HG02981 (cell line): ENCODE results near the gene PRUNE2.
"Not testable (repeated sequence)": the region's sequence is repeated elsewhere in the genome, so short reads cannot be mapped to it uniquely, and the experiment has no call there.

ENCODE experiments used
- ATAC-seq: cut with Tn5 transposase; IDR thresholded peaks from one replicate; pipeline ENCODE4 v1.9.1; 2021; ENCODE audit warnings: mild to moderate bottlenecking, moderate library complexity; ENCODE audit not compliant: unreplicated experiment

PRUNE2 gene

DNA sequence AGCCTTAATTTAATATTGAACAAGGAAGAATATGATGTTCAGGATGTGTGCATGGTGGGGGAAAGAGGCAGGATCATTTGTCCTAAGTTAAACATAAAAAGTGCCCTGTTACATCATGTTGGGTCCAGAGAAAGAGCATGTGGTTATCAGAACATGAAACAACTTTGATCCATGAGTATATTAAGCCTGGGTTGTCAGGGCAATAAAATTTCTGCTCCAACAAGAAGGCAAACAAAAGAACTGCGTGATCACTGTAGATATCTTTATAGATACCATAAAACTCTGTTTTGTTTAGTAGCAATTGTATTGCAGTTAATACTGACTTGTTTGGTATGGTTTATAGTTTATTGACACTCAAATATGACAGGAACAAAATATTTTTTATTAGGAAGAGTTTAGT lies 106.4 kb downstream of the PRUNE2 start:
- no peak for ATAC-seq

DNA sequence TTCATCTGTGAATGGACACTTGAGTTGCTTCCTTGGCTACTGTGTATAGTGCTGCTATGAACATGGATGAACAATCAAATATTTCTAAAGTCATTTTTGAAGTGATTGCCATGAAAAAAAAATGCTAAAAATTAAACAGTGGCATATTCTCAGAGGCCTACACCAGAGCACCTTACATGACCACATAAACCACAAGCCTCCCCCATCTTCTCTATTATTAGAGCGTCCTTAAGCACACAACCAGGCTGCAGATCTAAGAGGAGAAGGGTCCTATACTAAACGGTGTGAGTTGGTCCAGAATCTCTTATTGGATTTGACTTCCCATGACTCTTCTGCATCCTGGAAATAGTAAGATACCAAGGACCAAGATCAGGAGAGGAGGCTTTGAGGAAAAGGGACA lies 107.4 kb downstream of the PRUNE2 start:
- ATAC-seq, result no peak

DNA sequence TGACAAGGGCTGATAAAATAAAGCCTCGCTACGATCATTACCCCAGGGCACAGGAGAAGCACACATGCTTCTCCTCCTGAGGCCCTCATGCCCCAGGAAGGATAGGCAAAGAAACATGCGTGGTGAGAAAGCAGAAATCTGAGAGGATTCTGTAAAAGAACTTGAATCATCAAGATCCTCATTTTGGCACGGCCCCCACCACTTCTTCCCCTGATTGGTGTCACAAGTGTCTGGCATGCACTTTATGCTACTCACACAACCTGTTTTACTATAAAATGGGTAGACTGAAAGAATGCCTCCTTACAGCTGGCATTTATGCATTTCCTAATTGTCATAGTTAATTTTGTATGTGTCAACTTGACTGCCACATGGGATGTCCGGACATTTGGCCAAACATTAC lies 109.6 kb downstream of the PRUNE2 start:
- no peak for ATAC-seq

DNA sequence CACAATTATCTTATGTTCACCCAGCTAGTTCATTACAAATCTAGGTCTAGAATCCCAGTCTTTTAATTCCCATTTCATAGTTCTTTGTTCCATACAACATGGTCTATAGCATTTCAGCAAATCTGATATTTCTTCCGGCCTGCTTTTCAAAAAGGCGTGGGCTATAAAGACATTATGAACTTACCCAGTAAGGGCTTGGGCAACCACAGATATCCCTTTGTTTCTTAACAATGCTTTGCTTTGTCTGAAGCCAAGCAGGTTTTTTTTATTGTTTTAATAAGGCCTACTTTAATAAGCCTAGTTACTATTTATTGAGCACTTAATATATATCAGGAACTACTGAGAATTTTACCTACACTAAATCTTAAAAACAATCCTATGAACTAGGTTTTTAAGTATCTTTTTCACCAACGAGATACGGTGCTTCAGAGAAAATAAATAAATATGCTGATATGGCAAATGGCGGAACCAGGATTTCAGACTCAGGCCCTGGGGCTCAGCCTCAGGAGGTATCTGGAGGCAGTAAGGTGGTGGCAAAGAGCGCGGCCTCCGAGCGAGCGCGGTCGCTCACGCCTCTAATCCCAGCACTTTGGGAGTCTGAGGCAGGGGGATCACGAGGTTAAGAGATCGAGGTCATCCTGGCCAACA lies 112.0 kb downstream of the PRUNE2 start:
- ATAC-seq, result no peak

DNA sequence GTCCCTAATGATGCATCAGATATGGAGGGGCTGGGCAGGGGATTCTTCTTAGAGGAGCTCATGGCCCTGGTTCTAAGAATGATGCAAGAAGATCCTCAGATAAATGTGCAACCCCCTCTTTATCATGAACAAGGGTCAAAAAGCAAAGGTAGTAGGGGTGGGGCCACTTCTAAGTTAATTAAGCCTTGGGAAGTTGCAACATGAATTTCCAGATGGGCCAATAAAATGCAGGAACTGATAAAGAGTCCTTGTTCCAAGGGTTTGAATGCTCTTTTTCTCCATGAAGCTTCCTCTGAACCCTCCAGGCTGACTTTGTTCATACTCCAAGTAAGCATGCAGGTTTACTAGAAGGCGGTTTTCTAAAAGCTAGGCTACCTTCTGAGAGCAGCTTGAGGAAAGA lies 116.1 kb downstream of the PRUNE2 start:
- ATAC-seq, result no peak

DNA sequence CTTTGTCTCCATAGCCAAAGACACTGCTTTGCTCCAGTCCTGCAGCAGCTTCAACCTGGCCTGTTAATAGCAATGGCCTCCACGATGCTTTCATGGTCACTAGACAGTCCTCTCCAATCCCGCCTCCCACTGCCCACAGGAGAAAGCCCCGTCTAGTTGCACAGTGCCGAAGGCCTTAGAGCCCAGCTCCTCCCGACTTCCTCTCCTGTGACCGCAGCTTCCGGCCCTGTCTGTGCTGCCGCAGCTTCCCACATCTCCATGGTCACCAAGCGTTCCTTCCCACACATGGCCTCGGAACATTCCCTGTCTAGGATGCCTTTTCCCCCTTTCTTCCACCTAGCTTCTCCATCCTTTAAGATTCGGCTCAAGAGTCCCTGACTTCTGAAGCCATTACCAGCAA lies 118.2 kb downstream of the PRUNE2 start:
- no peak for ATAC-seq

DNA sequence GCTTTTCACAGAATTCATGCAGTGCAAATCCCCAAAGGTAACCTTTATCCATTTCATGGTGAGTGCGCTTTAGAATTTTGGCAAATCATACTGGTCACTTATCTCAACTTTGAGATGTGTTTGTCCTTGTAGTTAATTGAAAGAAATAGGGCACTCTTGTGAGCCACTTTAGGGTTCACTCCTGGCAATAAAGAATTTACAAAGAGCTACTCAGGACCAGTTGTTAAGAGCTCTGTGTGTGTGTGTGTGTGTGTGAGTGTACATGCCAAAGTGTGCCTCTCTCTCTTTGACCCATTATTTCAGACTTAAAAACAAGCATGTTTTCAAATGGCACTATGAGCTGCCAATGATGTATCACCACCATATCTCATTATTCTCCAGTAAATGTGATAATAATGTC lies 120.4 kb downstream of the PRUNE2 start:
- no peak for ATAC-seq

DNA sequence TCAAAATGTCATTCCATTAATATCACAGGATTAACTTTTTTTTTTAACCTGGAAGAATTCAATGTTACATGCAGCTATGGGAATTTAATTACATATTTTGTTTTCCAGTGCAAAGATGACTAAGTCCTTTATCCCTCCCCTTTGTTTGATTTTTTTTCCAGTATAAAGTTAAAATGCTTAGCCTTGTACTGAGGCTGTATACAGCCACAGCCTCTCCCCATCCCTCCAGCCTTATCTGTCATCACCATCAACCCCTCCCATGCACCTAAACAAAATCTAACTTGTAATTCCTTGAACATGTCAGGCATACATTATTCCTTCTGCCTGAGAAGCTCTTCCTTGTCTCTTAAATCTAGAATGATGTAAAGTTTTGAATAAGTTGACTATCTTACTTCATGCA lies 121.0 kb downstream of the PRUNE2 start:
- no peak for ATAC-seq

DNA sequence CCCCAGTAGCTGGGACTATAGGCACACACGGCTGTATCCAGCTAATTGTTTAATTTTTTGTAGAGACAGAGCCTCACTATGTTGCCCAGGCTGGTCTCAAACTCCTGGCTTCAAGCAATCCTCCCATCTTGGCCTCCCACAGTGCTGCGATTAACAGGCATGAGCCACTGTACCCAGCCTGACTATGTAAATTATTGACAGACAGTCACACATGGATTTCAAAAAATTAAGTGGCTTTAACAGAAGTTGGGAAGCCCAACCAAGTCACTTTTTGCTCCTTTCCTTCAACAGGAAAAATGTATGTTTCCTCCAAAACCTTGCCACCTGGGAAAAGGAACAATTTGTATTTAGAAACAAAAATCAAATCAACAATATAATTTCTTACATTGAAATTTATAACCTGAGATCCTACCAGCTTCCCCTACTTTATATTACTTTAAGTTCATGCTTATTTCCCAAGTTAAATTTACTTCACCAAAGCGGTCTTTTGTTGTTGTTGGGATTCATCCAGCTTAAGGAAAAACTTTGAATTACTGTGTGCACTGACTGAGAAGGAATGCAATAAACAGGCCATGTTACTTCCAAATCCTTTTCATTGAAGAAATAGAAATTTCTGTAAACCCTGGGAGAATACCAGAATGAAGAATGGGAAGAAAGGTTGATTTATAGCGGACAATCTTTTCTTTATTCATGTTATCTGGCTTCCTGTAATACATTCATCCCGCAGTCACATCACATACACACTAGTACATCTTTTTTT lies 133.0 kb downstream of the PRUNE2 start:
- ATAC-seq, result no peak

DNA sequence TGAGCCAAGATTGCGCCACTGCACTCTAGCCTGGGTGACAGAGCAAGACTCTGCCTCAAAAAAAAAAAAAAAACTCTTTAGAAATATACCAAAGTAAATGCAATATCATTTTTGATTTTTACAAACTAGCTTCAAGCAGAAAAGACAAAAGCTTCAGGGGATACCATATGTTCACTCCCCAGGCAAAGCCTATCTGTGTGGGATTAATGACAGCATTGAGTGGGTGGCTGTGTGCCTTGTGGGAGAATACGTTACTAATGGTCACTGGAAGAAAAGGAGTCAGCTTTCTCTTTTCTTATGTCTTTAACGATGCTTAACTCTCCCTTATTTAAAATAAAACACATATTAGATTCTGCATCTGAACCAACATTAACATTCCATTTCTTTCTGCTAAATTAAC lies 139.8 kb downstream of the PRUNE2 start:
- no peak for ATAC-seq

DNA sequence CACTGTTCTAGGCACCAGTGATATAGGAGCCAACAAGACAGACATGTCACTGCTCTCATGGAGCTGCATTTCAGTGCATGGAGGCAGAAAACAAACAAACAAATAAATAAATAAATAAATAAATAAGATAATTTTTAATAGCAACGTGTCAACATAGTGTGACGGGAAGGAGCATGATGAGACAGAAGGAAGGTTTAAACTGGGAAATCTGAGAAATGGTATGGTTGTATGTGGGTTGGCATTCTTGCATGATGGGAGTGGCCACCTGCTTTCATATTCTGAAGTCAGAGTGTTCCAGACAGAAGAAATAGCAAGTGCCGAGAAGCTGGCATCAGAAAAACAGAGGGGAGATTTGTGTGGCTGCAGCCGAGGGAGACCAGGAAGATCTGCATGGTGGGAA lies 141.8 kb downstream of the PRUNE2 start, which contains the start of gene PCA3:
TSS of gene PCA3 (plus strand) at position 301 of the 400 bp plus-strand sequence.
- ATAC-seq, result no peak

DNA sequence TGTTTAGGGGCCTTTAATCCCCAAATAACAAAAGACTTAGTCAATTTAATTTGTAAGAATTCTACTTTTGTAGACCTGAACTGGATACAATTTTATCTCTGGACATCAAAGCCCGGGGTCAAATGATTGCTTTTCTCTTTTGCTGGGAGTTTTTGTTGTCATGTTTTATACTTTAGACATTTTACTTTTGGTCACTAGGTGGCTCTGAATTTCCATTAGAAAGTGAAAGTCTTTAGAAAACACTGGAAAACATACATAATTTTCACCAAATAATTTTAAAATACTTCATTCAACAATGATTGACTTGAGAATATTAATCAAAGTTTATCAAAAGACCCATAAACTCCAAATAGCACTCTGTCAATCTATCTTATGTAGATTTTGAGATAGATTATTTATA lies 144.5 kb downstream of the PRUNE2 start:
- no peak for ATAC-seq

DNA sequence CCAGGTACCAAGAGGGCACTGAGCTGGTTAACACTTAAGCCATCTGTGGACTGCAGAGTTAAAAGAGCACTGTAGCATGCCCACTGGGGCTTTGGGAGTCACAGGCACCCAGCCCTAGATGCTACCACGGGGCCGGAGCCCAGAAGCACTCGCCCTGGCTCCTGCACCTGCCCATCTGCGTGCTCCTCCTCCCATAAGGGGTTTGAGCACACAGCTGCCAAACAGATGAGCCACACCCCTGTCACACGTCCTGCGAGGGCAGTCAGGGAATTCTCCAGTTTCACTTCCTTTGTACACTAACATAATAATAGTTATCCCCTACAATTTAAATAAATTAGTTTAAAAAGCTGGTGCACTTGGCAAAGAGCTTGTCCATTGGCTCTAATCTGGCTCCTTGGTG lies 146.2 kb downstream of the PRUNE2 start:
- no peak for ATAC-seq

DNA sequence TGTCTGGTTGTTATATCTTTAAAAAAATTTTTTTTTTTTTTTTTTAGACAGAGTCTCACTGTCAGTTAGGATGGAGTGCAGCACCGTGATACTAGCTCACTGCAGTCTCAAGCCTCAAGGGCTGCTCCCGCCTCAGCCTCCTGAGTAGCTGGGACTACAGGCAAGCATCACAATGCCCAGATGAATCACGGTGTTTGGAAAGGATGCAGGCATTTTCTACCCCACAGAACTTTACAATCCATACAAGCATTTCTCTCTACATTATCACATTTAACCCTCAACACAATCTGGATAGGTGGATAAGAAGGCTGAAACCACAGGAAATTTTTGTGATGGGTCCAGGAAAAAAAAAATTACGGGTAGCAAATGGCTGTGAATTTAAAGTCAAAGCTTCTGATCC lies 147.4 kb downstream of the PRUNE2 start:
- no peak for ATAC-seq

DNA sequence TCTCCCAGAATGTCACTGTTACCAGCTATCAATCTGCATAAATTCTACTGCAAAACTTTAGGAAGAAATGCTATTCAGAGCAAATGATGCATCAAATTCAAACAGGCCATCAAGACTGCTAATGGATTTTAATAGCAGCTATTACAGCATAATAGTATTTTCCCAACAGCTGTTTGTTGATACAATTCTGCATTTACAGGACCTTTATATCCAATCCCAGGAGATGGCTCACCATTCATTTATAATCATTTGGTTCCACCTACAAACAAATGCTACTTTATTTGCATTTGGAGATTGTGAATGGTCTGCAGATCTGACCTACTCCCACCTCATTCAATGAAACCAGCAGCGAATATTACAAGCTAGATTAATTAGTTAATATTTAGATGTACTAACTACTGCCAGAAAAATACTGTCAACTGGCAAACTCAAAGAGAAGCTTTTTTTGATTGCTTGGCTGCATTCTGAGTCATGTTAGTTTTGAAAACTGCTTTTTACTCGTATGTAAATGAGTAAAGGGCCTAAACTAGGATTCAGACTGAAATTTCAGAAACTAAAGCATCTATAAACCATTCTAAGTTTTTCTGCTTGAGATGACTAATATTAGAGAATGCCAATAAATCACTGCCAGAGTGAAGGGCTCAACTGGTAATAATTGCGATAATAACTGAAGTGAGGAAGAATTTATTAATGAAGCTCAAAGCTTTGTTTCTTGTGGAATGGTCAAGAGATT lies 148.8 kb downstream of the PRUNE2 start:
- ATAC-seq, result no peak

DNA sequence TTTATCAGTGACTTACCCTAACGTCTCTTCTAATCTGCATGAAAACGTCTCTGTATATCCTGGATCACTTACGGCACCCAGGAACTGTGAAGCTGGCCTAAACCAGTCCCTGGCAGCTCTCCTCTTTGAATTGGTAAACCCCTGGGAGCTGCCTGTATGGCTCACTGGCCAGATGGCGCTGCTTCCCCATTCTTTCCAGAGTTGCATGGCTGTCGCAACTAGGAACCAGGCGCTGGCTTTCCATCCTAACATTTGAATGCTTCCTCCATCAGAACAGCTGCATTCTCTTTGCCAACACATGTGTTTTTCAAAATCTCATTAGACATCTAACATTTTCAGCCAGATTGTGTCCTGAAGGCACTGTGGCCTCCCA lies 149.7 kb downstream of the PRUNE2 start:
- ATAC-seq, result no peak

DNA sequence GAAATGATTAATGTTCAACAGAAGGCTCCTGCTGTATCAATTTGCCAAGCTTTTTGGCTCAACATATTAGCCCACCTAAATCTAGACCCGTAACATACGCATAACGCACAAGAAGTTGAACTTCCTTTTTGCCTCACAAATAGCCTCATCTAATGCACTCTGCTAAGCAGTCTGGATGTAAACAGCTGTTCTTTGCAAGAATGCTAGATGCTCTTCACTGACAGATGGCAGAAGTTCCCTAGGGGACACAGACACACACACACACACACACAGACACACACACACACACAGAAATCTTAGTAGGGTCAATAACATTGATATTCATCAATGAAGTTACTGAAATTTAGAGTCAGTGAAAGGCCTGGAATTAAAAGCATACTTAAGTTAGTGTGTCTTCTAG lies 154.9 kb downstream of the PRUNE2 start:
- no peak for ATAC-seq

DNA sequence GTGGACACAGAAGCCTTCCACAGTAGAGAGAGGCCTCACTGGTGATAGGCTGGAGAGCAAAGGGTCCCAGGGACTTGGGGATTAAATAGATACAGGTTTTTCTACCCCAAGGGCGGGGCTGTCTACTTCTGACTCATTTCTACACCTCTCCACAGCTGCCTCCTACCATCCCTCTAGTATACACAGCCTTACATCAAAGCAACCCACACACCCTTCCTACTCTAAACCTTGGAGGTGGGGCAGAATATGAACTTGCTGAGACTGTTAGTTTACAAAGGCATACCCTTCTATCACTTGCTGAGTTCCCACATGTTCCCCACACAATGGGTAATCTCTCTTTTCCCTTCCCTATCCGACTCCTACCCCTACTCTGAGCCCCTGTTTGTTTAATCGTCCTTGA lies 161.6 kb downstream of the PRUNE2 start:
- ATAC-seq, result no peak

DNA sequence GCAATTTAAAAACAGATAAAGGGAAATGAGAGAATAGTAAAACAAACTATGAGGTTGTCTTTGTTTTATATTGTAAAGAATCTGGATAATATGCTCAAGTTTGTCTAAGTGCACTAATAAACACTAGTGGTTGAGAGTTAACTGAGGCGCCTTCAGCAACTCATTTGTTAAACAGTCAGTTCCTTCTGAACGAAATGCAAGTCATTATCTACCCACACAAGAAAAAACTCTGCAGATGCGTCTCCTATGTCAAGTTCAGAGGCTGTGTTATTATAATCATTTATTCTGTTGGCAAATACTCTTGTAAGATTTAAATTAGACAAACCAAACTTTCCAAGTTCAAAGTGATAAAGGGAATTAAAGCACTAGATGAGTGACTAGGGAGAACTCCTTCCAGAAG lies 162.0 kb downstream of the PRUNE2 start:
- no peak for ATAC-seq

DNA sequence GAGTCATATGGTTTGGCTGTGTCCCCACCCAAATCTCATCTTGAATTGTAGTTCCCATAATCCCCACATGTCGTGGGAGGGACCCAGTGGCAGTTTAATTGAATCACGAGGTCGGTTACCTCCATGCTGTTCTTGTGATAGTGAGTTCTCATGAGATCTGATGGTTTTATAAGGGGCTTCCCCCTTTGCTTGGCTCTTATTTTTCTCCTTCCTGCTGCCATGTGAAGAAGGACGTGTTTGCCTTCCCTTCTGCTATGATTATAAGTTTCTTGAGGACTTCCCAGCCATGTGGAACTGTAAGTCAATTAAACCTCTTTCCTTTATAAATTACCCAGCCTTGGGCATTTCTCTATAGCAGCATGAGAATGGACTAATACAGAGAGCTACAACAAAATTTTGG lies 163.0 kb downstream of the PRUNE2 start:
- not testable (repeated sequence) for ATAC-seq

DNA sequence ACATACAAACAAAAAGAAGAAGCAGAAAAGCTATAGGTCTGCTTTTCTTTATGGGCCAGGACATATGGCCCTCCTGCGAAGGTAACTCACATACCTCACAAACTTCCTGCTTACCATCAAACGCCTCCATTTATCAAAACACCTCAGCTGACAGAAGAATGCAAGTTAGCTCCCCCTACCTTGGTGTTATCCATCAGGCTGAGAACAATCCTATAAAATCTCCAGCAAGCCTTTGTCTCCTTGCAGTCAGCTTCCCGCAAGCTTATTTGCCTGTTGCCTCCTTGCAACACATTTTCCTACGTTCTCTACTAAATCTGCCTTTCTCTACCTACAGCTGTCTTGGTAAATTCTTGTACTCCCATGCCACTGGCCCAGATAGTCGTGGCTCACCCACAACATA lies 164.4 kb downstream of the PRUNE2 start:
- no peak for ATAC-seq

DNA sequence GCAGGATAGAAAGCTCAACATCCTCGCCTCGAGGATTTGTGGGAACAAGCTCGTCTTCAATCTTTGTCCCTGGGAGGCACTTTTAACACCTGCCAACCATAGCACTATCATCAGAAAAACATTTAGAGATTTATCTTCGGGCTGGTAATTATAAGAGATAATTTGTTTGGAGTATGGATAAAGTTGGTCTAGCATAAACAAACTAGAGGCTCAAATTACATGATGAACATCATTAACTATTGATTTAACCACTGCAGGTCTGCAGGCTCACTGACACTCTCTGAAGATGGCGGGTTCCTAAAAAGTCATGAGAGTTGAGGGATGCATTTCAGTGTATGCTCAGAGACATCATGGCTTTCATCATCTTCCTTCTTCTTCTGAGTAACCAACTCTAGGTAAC lies 167.5 kb downstream of the PRUNE2 start:
- ATAC-seq, result no peak
